Activated T-helper 1 cell treated with Interleukin-2 at 50 U/mL for 16 hours (primary cell): ENCODE data around the gene PKP1.

ENCODE experiments used
- DNase-seq: peaks from one replicate; pipeline ENCODE4 v3.0.0-alpha.2; 2020; ENCODE audit warnings: low read depth

PKP1 gene

DNA sequence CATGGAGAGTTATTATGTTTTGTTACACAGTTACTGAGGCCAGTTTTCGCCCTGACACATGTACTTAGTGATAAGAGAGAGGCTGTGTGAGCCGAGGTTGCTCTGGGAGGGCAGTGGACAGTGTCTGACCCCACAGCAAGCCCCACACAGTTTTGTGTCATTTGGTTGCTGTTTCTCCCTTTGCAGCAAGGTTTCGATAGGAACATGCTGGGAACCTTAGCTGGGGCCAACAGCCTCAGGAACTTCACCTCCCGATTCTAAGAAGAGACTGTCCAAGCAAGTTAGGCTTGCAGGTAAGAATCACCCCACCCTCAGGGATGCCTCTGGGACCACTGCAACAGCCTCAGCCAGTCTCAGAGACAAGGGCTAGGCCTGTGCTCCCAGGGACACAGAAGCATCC lies 45.3 kb downstream of the PKP1 start:
- no peak for DNase-seq

DNA sequence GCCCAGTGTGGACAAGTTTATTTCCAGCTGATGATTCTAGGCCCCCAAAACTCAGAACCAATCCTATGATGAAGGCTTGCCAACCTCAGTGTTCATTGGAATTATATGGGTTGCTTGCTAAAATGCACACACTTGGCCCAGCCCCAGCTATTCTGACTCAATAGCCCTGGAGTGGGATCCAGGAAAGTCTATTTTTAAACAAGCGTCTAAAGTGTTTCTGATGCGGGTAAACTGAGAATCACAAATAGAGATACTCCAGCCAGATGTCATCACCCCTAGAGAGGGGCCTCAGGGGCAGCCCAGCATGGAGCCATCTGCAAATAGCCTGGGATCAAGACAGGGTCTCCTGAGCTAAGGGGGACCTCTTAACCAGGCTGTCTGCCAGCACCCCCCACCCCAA lies 46.0 kb downstream of the PKP1 start:
- no peak for DNase-seq

- DNase-seq: no peak
These were observed 46.5 kb downstream of the PKP1 start for GRCh38 chr1:201329801-201330200.

- DNase-seq: no peak
These were observed 47.2 kb downstream of the PKP1 start for GRCh38 chr1:201330541-201330940.

GRCh38 chr1:201331166-201331565 lies 47.9 kb downstream of the PKP1 start:
- DNase-seq: no peak

- DNase-seq: no peak
These were observed 48.7 kb downstream of the PKP1 start for GRCh38 chr1:201332021-201332420.

GRCh38 chr1:201332616-201333335 lies 49.5 kb downstream of the PKP1 start:
- DNase-seq: no peak

GRCh38 chr1:201334325-201335173 lies 51.2 kb downstream of the PKP1 start:
- no peak for DNase-seq

DNA sequence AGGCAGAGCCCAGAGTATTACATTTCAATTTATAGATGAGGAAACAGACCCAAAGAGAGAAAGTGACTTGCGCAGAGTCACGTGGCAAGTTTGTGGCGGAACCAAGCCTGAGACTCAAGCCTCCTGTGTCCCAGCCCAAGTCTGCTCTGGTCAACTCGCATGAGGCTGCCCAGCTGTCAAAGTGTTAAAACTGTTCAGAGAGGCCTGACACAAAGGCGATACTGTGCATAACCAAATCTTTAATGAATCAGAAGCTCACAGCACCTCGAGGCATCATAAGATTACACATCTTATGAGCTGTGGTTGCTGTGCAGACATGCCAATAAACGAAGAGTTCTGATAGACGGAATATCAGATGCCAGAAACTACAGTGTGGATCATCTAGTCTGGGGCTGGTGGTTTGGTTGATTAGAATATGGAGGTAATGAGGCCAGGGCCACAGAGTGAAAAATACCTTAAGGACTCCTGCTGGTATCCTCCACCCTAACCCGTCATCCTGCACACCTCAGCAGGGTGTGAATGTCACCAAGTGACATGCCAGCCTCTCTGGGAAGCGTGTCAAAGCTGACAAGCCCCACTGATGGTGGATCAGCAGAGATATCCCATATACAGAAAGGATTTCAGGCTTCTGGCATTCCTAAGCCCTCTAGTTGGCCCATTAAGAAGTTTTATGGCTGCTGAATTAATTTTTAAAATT lies 52.0 kb downstream of the PKP1 start:
- no peak for DNase-seq

DNA sequence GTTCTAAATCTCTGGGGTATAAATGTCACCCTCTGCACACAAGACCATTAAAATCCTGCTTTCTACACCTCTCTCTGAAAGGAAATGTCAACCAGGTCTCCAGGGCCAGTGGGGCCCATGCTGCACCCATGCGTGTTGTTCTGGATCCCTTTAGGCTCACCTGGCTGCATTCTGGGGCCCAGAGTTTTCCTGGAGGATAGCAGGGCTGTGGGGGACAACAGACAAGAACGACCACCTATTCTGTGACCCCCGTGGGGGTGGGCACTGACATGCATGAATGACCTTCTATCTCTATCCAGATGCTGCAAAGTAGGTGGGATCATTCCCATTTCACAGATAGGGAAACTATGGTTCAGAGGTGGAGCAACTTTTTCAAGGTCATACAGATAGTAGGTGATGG lies 52.6 kb downstream of the PKP1 start:
- DNase-seq: no peak

GRCh38 chr1:201336711-201337450 lies 53.6 kb downstream of the PKP1 start:
- DNase-seq: no peak

GRCh38 chr1:201341377-201341776 lies 58.1 kb downstream of the PKP1 start:
- DNase-seq: no peak

DNA sequence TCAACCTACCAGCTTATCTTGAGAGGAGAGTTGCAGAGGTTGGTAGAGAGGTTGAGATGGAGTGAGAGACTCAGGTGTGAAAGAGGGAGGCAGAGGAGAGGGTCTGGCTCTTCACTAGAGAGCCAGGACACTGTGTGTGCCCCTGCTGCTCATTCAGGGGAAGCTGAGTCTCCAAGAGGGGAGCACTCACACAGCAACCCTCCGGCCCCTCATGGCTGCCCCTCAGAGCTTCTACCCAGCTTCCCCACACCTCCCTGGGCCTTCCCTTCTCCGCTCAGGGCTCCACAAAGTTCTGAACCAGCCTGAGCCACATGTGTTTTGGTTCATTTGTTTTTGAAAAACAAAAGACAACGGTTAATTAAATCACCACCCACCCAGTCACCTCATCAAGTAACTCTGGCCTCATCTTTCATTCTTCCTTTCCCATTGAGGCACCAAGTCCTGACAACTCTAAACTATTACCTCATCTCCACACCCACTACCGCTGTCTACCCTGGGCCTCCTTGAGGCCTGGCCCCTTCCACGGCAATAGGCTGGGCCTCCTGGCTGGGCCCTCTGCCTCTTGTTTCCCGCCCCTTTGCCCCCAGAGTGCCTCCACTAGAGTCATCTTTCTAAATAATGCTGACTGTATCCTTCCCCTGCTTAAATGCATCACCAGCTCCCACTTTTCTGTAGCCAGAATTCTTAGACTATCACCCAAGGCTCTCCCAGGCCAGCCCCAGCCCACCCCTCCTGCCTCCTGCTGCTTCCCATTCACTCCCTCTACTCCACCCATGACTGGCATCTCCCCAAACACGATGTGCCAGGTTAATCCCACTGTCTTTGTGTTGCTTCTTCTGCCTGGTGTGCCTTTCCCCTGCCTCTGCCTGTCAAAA lies 61.1 kb downstream of the PKP1 start:
- no peak for DNase-seq

- DNase-seq: no peak
These were observed 61.7 kb downstream of the PKP1 start for GRCh38 chr1:201345081-201345355.

- no peak for DNase-seq
These were observed 63.1 kb downstream of the PKP1 start for GRCh38 chr1:201346337-201346939.

GRCh38 chr1:201346987-201347386 lies 63.7 kb downstream of the PKP1 start:
- no peak for DNase-seq

DNA sequence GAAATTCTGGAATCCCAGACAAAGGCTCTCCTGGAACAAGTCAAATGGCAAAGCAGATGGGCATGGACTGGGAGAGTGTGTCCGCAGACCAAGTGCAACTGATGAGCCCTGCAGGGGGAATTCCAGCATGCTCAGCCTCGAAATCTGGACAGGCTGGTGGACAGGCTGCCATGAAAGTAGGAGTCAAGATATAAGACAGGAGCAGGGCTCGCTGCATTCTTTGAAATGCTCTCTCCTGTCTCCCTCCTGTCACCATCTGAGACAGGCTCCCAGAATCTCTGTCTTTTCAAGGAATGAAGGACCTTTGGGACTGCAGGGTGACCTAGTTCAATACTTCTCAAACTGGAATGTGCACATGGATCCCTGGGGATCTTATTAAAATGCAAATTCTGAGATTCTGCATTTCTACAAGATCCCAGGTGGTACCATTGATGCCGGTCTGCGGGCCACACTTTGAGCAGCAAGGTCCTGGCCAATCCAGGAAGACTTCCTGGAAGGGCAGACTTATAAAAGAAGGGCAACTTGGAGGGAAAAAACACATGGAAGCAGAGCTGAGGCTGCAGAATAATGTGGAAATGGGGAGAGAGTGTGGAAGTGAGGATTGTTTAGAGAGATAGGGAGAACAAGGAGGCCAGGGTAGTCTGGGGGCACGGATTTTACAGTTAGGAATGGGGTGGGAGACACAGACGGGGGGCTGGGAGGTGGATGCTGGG lies 64.3 kb downstream of the PKP1 start:
- no peak for DNase-seq

GRCh38 chr1:201348211-201348566 lies 64.9 kb downstream of the PKP1 start:
- no peak for DNase-seq

DNA sequence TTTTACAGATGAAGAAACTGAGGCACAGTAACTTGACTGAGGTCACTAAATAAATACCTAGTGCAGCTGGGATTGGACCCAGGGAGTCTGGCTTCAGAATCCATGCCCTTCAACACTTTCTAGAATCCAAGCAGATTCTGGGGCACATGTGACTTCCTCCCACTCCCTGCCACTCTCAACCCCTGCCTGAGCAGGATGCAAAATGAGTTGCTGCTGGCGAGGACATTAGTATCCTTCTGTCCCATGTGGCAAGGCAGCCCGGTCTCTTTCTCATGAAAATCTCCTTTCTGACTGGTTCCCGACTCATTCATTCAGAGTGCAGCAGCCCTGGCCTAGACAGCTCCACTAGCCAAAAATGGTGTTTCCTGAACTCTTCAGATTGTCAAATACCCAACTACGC lies 65.8 kb downstream of the PKP1 start:
- DNase-seq: no peak

- no peak for DNase-seq
These were observed 67.0 kb downstream of the PKP1 start for GRCh38 chr1:201350361-201350725.

GRCh38 chr1:201350884-201351283 lies 67.6 kb downstream of the PKP1 start:
- no peak for DNase-seq
